ENCODE results near the gene GMFB. TPM values are rescaled to one million over a fixed set of nuclear protein-coding genes. Genes with fewer than 3 reads are reported as not detected.

Gene GMFB
- total and polyA plus RNA-seq, 2 donors (not counting 3 experiments of a cell fraction or from before 2014, with no cell fraction given), result 10.1 to 52.0 TPM

GRCh38 chr14:54509546-54510501, 21.0 kb upstream of the GMFB start, which contains the start of gene CGRRF1:
TSS of gene CGRRF1 (plus strand) at chr14:54509906. CDS start at chr14:54509960, 54 bp downstream.
- peak; percentile 98 for FAIRE-seq
- Histone ChIP-seq H3K9ac (replicated peaks; ENCODE audit: extremely low read depth, insufficient read depth, low read length) (peak within 1 kb of the TSS; percentile 81), H3K4me2 (ENCODE audit: insufficient read depth, low read length) (peak within 1 kb of the TSS; percentile 91), H3K9me1 (replicated peaks; ENCODE audit: control insufficient read depth, extremely low read depth, insufficient read depth, low read length) (no peaks in the 10 kb centered on the region), H3K9me3 (replicated peaks; ENCODE audit: control insufficient read depth, insufficient read depth, low read length) (no peaks in the 10 kb centered on the region), H3K4me1 (ENCODE audit: control insufficient read depth, extremely low read depth, insufficient read depth, low read length) (peaks cover 9% of the 10 kb centered on the region), H3K79me2 (ENCODE audit: control insufficient read depth, insufficient read depth, low read length) (peaks cover 34% of the 10 kb centered on the region), H3K36me3 (ENCODE audit: control insufficient read depth in 2 of 2, extremely low read depth in 1 of 2, insufficient read depth in 2 of 2, low read length in 2 of 2) (no peaks in the 10 kb centered on the region), H3K27me3 (ENCODE audit: control insufficient read depth in 2 of 2, insufficient read depth in 2 of 2, low read length in 2 of 2) (no peaks in the 10 kb centered on the region), H4K20me1 (replicated peaks; ENCODE audit: control insufficient read depth, extremely low read depth, insufficient read depth, low read length) (no peaks in the 10 kb centered on the region), H3K4me3 (replicated peaks in 1 of 3; ENCODE audit: insufficient read depth in 1 of 3, low read depth in 1 of 3, low read length in 3 of 3) (peak within 1 kb of the TSS; percentile 20 to 92 (median 91)), H2AFZ (ENCODE audit: low read depth, low read length) (peak within 1 kb of the TSS; percentile 86), H3K27ac (ENCODE audit: insufficient read depth, low read depth, low read length) (peak within 1 kb of the TSS; percentile 10)
- intact Hi-C loops (cut with micrococcal nuclease), result loop anchor here (1.0 to 10.0 kb wide), 7 partner anchors 22 to 1175 kb away; partner anchors contain the start of gene GMFB
- ChIA-PET CTCF (interaction anchor here (0.6 to 1.7 kb wide), 24 partner anchors 11 to 588 kb away, joined by 3 to 18 read pairs (median 4); partner anchors contain the start of gene CDKN3), POLR2A (interaction anchor here (0.5 to 0.9 kb wide), 2 partner anchors 22 to 497 kb away, joined by 3 to 4 read pairs; no protein-coding TSS in a partner anchor)
- peak; percentile 18 to 65 for TF ChIP-seq CTCF (IDR thresholded peaks at IDR 0.05; ENCODE audit: extremely low read depth in 1 of 2, insufficient read depth in 1 of 2, low read depth in 1 of 2, low read length in 2 of 2)
- no peak for TF ChIP-seq MYC (IDR thresholded peaks at IDR 0.05; ENCODE audit: low read depth, low read length)
- peak; percentile 88 for TF ChIP-seq POLR2A (IDR thresholded peaks at IDR 0.05; ENCODE audit: low read depth, low read length)
- peak; percentile 82 for TF ChIP-seq POLR2AphosphoS5 (IDR thresholded peaks at IDR 0.05; ENCODE audit: insufficient read depth, low read depth, low read length)
- TF ChIP-seq JUN (IDR thresholded peaks at IDR 0.05; ENCODE audit: borderline replicate concordance, insufficient read depth, insufficient read length, low read depth), result no peak
- dilution Hi-C loops (cut with MboI; ENCODE audit: extremely low pct_ligation_motif_present, low sequenced_read_pairs), result no loop called here
- no TSS peak for BruUV-seq (replicated peaks)
- peak; percentile 99 for DNase-seq (ENCODE audit: low read depth, low spot score)
